ENCODE data around the gene DIRAS1. TPM values are rescaled to one million over a fixed set of nuclear protein-coding genes. Genes with fewer than 3 reads are reported as not detected.
A peak's percentile ranks its signal among the peaks of the same experiment; 100 is the strongest.

DIRAS1 gene
- total RNA-seq, 4 donors from 2014 or later: 0.32 to 4.8 (median 2.8) TPM

DNA sequence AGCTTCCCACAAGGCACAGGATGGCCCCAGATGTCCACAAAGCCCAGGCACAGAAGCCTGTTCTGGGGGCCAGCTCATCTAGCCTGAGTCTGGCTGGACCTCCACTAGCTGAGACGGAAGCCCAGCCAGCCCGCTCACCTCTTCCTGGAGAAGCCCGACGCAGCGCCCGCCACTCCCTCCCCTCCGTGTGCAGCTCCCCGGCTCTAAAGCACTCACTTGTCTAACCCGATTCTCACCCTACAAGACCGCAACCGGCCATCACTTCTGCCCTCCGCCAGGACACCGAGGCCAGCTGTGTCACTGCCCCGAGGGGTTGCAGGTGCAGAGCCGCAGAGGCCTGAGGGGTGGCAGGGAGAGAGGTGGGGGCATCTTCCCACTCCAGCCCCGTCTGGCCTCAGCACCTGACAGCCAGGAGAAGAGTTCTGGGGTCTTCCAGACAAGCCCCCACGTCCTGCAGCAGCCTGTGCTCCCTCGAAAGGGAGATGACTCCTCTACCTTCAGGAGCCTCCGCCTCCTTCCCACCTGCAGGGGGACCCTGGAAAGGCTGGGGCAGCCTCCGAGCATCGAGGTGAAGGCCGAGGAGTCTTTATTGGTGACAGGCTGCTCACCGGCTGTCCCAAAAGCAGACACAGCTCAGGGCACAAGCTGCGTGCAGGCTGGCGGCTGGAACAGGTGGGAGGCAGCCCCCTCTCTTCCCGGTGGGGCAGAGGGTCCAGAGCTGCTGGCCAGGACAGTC is 5.9 kb upstream of the DIRAS1 start:
- TF ChIP-seq, protein P1, sequence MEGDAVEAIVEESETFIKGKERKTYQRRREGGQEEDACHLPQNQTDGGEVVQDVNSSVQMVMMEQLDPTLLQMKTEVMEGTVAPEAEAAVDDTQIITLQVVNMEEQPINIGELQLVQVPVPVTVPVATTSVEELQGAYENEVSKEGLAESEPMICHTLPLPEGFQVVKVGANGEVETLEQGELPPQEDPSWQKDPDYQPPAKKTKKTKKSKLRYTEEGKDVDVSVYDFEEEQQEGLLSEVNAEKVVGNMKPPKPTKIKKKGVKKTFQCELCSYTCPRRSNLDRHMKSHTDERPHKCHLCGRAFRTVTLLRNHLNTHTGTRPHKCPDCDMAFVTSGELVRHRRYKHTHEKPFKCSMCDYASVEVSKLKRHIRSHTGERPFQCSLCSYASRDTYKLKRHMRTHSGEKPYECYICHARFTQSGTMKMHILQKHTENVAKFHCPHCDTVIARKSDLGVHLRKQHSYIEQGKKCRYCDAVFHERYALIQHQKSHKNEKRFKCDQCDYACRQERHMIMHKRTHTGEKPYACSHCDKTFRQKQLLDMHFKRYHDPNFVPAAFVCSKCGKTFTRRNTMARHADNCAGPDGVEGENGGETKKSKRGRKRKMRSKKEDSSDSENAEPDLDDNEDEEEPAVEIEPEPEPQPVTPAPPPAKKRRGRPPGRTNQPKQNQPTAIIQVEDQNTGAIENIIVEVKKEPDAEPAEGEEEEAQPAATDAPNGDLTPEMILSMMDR (IDR thresholded peaks at IDR 0.05): no peak
- no peak for ATAC-seq (ENCODE audit: low FRiP score)
- DNase-seq (ENCODE audit: low spot score): no peak

DNA sequence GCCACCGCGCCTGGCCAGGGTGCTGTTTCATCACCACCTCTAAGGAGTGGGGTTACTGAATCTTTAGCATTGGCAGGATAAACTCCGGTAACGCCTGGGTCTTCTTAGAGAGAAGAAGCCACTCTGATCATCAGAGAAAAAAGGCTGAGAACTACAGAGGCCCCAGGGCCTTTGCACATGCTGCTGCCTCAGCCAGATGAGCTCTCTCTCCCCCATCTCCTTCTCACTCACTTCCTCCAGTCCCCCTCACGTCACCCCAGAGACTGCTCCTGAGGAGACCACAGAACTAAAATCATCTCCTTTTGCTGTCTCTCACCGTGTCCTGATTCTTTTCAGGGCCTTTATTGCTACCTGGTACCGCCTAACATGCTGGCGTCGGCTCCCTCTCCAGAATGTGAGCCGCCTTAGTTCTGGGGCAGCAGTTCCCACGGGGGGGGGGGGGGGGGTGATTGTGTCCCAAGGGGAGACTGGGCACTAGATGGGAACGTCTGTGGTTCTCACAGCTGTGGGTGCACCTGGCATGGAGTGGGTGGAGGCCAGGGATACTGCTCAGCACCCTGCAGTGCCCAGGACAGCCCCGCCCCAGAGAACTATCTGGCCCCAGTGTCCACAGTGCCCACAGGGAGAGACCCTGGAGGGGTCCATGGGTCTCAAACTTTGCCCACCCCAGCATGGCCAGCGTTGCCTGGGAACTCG is 5.1 kb upstream of the DIRAS1 start:
- DNase-seq (ENCODE audit: low spot score): no peak
- TF ChIP-seq, protein P1 (IDR thresholded peaks at IDR 0.05): no peak
- no peak for ATAC-seq (ENCODE audit: low FRiP score)

DNA sequence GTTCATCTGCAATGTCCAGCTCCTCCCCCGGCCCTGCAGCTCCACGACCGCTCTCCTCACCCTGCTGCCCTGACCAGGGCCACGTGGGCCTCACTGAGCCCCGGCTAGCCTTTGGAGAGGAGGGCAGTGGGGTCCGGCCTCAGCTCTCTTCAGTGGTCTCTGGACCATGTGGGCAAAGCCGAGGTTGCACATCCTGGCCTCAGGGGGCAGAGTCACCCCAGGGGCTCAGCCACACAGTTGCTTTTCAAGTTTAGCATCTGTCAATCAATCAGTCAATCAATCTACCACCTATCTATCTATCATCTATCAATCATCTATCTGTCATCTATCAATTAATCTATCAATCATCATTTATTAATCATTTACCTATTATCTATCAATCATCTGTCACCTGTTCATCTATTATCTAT is 3.0 kb upstream of the DIRAS1 start:
- ATAC-seq (ENCODE audit: low FRiP score) (no peak), DNase-seq (ENCODE audit: low spot score) (no peak)
- TF ChIP-seq, protein P1 (IDR thresholded peaks at IDR 0.05): no peak

DNA sequence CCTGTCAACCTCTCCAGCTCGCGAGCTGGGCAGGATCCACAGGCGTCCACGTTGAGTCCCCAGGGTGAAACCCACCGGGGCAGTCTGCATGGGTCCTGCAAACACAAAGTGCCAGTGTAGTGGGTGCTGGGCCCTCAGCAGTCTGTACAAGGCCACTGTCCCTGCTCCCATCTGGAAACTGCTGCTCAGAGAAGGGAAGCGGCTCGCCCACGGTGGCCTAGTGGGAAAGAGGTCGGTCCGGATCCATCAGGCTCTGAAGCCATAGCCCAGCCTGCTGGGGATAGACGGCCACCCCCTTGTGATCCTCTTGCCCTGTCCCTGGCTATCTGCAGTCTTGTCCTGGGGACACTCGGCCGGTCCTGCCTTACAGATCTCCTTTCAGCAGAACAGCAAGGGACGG is 2.6 kb upstream of the DIRAS1 start:
- TF ChIP-seq, protein P1 (IDR thresholded peaks at IDR 0.05): no peak
- DNase-seq (ENCODE audit: low spot score): no peak
- no peak for ATAC-seq (ENCODE audit: low FRiP score)

DNA sequence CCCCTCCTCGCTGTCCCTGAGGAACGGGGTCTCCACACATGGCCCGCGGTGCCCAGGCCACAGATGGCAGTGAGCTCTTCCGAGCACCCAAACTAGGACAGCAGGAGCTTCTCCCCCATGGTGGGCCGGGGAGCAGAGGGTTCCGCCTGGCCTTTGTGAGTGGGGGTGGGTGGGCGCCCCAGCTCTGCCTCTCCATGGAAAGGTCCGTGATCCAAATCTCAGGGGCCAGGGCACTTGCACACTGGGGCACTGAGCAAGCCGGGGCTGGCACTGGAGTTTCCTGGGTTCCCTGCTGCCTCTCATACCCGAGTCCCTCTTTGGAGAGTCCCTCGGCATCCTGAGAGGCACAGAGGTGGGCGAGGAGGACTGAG is 2.2 kb upstream of the DIRAS1 start:
- DNase-seq (ENCODE audit: low spot score): no peak
- no peak for ATAC-seq (ENCODE audit: low FRiP score)
- TF ChIP-seq, protein P1 (IDR thresholded peaks at IDR 0.05): no peak

DNA sequence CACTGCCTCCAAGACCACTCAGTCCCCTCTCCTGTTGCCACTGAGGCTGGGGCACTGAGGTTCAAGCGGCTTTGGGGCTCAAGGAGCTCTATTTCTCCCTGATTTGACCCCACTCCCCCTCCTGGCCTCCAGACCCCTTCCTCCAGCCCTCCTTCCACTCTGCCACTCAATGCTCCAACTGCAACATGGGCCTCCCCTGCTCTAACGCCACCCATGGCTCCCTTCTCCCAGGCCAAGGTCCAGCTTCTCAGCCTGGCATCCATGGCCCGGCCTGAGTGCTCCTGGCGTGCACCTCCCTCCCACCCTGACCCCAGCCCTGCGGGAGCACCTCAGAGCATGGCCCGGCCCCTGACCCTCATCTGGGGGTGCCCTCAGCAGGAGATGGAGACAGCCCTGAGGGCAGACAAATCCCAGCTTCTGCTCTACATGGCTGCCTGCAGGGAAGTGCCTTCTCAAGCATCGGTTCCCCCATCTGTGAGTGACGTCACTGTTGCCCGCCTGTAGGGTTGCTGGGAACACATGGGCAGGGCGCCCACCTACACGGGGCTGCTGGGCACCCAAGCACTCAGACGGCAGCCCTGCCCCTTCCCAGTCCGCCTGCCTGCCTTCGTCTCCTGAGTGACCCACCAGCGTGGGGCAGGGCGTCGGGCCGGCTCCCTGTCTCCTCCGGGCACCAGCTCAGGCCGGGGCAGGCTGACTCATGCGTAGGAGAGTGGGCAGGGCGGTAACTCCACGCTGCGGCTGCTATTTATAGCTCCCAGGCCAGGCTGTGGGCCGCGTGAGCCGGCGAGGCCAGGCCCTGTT is 1.6 kb upstream of the DIRAS1 start:
- ATAC-seq (ENCODE audit: low FRiP score): peak; percentile 94
- peak; percentile 48 for DNase-seq (ENCODE audit: low spot score)
- TF ChIP-seq, protein P1 (IDR thresholded peaks at IDR 0.05): no peak
